ENCODE results near the gene PALMD. TPM values are rescaled to one million over a fixed set of nuclear protein-coding genes. Genes with fewer than 3 reads are reported as not detected.

The PALMD gene
- polyA plus RNA-seq, 3 donors: not detected

DNA sequence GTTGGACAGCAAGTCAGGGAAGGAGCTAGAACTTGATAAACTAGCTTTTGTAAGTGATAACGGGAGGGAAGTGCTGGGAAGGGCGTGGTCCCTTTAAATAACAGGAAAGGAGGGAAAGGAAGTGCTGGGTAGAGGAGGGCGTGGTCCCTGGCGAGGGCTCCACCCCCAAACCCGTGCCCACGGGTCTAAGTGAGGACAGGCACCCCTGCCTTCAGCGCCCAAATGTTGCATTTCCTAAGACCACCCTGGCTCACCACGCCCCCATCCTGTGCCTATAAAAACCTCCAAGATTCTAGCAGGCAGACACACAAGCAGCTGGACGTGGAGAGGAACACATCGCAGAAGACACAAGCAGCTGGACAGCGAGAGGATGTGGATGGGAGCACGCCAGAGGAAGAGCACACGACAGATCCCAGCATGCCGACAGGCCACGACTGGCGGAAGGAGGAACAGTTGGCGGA lies 58.5 kb downstream of the PALMD start:
- no peaks in the 10 kb centered on the region for H4K20me1 ChIP-seq (ENCODE audit: insufficient read depth, low read length)
- H3K4me1 Mint-ChIP-seq: peaks cover 41% of the 10 kb centered on the region
- H3K27ac ChIP-seq (ENCODE audit: low read depth in 1 of 2, low read length in 2 of 2): peak overlapping the region in 1 of 2 donors; percentile 38
- H3K9me3 ChIP-seq (replicated peaks in 1 of 2; ENCODE audit: control insufficient read depth in 1 of 2, insufficient read depth in 1 of 2, low read length in 2 of 2): no peaks in the 10 kb centered on the region
- peaks cover 8 to 9% of the 10 kb centered on the region in 2 donors for H3K36me3 ChIP-seq (replicated peaks in 1 of 2; ENCODE audit: control insufficient read depth in 1 of 2, insufficient read depth in 2 of 2, low read length in 2 of 2)
- peak overlapping the region; percentile 62 for H3K4me2 ChIP-seq (replicated peaks; ENCODE audit: extremely low read depth, low read length, poor library complexity, severe bottlenecking)
- peak overlapping the region in 1 of 3 experiments; percentile 69 for H3K4me3 ChIP-seq (replicated peaks in 1 of 3; ENCODE audit: low read depth in 2 of 3, low read length in 3 of 3)
- no peaks in the 10 kb centered on the region for H3K79me2 ChIP-seq (ENCODE audit: insufficient read depth, low read length)
- peaks cover 0 to 10% (median 4%) of the 10 kb centered on the region in 7 donors for H3K9me3 Mint-ChIP-seq
- H3K4me3 Mint-ChIP-seq: peak overlapping the region; percentile 57 to 85
- no peaks in the 10 kb centered on the region for H3K27me3 Mint-ChIP-seq (ENCODE audit: low read depth in 3 of 3)
- H3K27ac Mint-ChIP-seq: peak overlapping the region in 2 of 7 donors; percentile 54 to 76
- intact Hi-C loops (cut with micrococcal nuclease): no loop called here
- TF ChIP-seq, protein P1, sequence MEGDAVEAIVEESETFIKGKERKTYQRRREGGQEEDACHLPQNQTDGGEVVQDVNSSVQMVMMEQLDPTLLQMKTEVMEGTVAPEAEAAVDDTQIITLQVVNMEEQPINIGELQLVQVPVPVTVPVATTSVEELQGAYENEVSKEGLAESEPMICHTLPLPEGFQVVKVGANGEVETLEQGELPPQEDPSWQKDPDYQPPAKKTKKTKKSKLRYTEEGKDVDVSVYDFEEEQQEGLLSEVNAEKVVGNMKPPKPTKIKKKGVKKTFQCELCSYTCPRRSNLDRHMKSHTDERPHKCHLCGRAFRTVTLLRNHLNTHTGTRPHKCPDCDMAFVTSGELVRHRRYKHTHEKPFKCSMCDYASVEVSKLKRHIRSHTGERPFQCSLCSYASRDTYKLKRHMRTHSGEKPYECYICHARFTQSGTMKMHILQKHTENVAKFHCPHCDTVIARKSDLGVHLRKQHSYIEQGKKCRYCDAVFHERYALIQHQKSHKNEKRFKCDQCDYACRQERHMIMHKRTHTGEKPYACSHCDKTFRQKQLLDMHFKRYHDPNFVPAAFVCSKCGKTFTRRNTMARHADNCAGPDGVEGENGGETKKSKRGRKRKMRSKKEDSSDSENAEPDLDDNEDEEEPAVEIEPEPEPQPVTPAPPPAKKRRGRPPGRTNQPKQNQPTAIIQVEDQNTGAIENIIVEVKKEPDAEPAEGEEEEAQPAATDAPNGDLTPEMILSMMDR (IDR thresholded peaks at IDR 0.05): no peak
- H3K27me3 ChIP-seq (ENCODE audit: control insufficient read depth in 2 of 2, insufficient read depth in 2 of 2, low read length in 2 of 2): no peaks in the 10 kb centered on the region
- peaks cover 7 to 9% of the 10 kb centered on the region in 2 donors for H3K36me3 Mint-ChIP-seq
- 63% methylated on average over 11 of the region's 17 CpGs for WGBS (ENCODE audit: insufficient coverage)
- peaks cover 25 to 37% of the 10 kb centered on the region in 2 donors for H3K4me1 ChIP-seq (ENCODE audit: control insufficient read depth in 1 of 2, insufficient read depth in 2 of 2, low read length in 2 of 2)
- DNase-seq: peak in 1 of 3 donors; percentile 11
- peak overlapping the region; percentile 23 for H2AFZ ChIP-seq (ENCODE audit: insufficient read depth, low read depth, low read length, poor library complexity, severe bottlenecking)
- H3K9ac ChIP-seq (ENCODE audit: insufficient read depth, low read length, poor library complexity, severe bottlenecking): no peak overlapping the region

GRCh38 chr1:99705385-99705784 lies 59.5 kb downstream of the PALMD start:
- Histone ChIP-seq H3K4me3 (replicated peaks in 1 of 3; ENCODE audit: low read depth in 2 of 3, low read length in 3 of 3) (no peak overlapping the region), H3K36me3 (replicated peaks in 1 of 2; ENCODE audit: control insufficient read depth in 1 of 2, insufficient read depth in 2 of 2, low read length in 2 of 2) (peaks cover 16 to 19% of the 10 kb centered on the region in 2 donors), H4K20me1 (ENCODE audit: insufficient read depth, low read length) (no peaks in the 10 kb centered on the region), H3K27me3 (ENCODE audit: control insufficient read depth in 2 of 2, insufficient read depth in 2 of 2, low read length in 2 of 2) (no peaks in the 10 kb centered on the region), H3K27ac (ENCODE audit: low read depth in 1 of 2, low read length in 2 of 2) (no peak overlapping the region), H3K4me2 (replicated peaks; ENCODE audit: extremely low read depth, low read length, poor library complexity, severe bottlenecking) (no peak overlapping the region), H3K9ac (ENCODE audit: insufficient read depth, low read length, poor library complexity, severe bottlenecking) (no peak overlapping the region), H3K79me2 (ENCODE audit: insufficient read depth, low read length) (no peaks in the 10 kb centered on the region), H3K4me1 (ENCODE audit: control insufficient read depth in 1 of 2, insufficient read depth in 2 of 2, low read length in 2 of 2) (peaks cover 15 to 27% of the 10 kb centered on the region in 2 donors), H3K9me3 (replicated peaks in 1 of 2; ENCODE audit: control insufficient read depth in 1 of 2, insufficient read depth in 1 of 2, low read length in 2 of 2) (no peaks in the 10 kb centered on the region), H2AFZ (ENCODE audit: insufficient read depth, low read depth, low read length, poor library complexity, severe bottlenecking) (no peak overlapping the region)
- Mint-ChIP-seq H3K27ac (no peak overlapping the region), H3K4me3 (no peak overlapping the region), H3K36me3 (peaks cover 16 to 17% of the 10 kb centered on the region in 2 donors), H3K4me1 (peaks cover 31% of the 10 kb centered on the region), H3K27me3 (ENCODE audit: low read depth in 3 of 3) (no peaks in the 10 kb centered on the region), H3K9me3 (peaks cover 0 to 10% (median 4%) of the 10 kb centered on the region in 7 donors)
- intact Hi-C loops (cut with micrococcal nuclease): loop anchor here (5.0 kb wide), 2 partner anchors 523 to 953 kb away; no protein-coding TSS in a partner anchor
- TF ChIP-seq, protein P1 (IDR thresholded peaks at IDR 0.05): no peak
- no peak for DNase-seq
